HL-60 (cell line): ENCODE data around the gene MOCS3.

Source experiments
- CTCF ChIP-seq: IDR thresholded peaks from one replicate; pipeline ENCODE4 v1.5.1; 2011; ENCODE audit warnings: low read length, control low read depth, inconsistent platforms; ENCODE audit not compliant: insufficient read depth
- GABPA ChIP-seq: IDR thresholded peaks from 2 replicates; pipeline ENCODE4 v1.6.1; 2012; ENCODE audit warnings: low read depth
- POLR2AphosphoS5 ChIP-seq: IDR thresholded peaks from 2 replicates; pipeline ENCODE4 v1.6.1; 2012; ENCODE audit warnings: low read depth
- REST ChIP-seq: IDR thresholded peaks from 2 replicates; pipeline ENCODE4 v1.6.1; 2012; ENCODE audit warnings: low read depth; ENCODE audit not compliant: insufficient replicate concordance
- SPI1 ChIP-seq: IDR thresholded peaks from 2 replicates; pipeline ENCODE4 v1.6.1; 2012; ENCODE audit warnings: low read depth, mild to moderate bottlenecking, borderline replicate concordance

GRCh38 chr20:50995506-50995905 is 36.9 kb downstream of the MOCS3 start:
- TF ChIP-seq REST (no peak), POLR2AphosphoS5 (no peak), CTCF (no peak), SPI1 (no peak), GABPA (no peak)
